Non-pigmented ciliary epithelial cell (primary cell): ENCODE measurements around the gene VRK2.
"Not testable (repeated sequence)": the region's sequence is repeated elsewhere in the genome, so short reads cannot be mapped to it uniquely, and the experiment has no call there.

Experiments used
- DNase-seq: peaks from one replicate; pipeline ENCODE4 v3.0.0-alpha.2; 2010; ENCODE audit warnings: low read depth

Gene VRK2

DNA sequence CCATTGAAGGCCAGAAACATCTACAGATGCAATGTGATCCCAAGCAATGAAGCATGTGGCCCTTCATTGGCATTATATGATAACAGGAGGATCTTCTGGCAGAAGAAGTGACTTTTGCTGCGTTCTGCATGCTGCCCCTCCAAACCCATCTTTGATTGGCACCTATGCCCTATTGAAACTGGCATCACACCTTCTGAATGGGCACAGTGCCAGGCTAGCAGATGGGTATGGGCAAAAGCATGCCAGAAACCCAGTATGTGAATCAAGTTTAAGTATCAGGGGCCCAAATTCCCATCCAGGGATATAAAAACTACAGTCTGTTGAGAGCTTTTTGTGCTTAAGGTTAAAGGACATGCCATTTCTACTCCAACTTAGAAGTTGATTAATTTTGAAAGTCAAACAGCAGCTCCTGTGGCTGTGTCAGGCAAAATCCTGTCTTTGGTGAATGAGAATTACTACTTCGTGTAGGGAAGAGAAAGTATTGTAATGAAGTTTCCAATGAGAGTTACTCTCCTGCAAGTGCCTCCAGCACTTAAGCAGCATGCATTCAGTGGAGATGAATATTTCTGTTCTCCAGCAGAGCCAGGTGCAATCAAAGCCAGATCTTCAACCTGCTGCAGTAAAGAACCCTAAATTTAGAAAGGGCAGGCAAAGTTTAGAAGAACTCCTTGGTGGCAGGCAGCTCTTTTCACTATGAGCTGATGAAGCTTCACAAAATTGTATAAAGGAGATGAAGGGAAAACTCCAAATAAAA, 8.6 kb downstream of the VRK2 start:
- DNase-seq = no peak

GRCh38 chr2:58056192-58056916, 9.7 kb downstream of the VRK2 start:
- DNase-seq = no peak

- no peak for DNase-seq
Measured at GRCh38 chr2:58057707-58058530, 11.3 kb downstream of the VRK2 start.

- DNase-seq = peak; percentile 28
Measured at GRCh38 chr2:58063641-58064040, 17.0 kb downstream of the VRK2 start.

DNA sequence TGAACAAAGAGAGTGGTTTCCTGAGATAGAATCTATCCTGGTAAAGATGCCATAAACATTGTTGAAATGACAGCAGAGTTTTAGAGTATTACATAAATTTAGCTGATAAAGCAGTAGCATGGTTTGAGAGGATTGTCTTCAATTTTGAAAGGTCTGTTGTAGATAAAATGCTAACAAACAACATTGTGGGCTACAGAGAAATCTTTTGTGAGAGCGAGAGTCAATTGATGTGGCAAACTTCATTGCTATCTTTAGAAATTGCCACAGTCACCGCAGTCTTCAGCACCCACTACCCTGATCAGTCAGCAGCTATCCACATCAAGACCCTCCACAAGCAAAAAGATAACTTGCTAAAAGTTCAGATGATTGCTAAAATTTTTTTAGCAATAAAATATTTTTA, 17.5 kb downstream of the VRK2 start:
- no peak for DNase-seq

GRCh38 chr2:58065248-58065647, 18.6 kb downstream of the VRK2 start:
- no peak for DNase-seq

DNA sequence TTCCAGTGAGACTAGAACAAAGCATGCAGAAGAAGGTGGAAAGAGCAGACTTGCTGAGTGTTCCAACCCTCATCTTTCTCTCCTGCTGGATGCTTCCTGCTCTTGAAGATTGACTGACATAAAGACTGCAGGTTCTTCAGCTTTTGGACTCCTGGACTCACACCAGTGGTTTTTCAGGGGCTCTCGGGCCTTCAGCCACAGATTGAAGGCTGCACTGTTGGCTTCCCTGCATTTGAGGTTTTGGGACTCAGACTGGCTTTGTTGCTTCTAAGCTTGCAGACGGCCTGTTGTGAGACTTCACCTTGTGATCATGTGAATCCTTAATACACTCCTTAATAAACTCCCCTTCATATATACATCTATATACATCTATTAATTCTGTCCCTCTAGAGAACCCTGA, 20.4 kb downstream of the VRK2 start:
- DNase-seq = no peak

DNA sequence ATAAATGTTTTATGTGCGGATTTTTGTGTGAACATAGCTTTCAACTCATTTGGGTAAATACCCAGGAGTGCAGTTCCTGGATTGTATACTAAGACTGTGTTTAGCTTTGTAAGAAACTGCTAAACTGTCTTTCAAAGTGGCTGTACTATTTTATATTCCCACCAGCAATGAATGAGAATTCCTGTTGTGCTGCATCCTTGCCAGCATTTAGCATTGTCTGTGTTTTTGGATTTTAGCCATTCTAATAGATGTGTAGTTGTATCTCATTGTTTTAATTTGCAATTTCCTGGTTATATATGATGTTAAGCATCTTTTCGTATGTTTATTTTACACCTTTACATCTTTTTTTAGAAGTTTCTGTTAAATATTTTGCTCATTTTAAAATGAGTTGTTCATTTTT, 24.2 kb downstream of the VRK2 start:
- DNase-seq = no peak

DNA sequence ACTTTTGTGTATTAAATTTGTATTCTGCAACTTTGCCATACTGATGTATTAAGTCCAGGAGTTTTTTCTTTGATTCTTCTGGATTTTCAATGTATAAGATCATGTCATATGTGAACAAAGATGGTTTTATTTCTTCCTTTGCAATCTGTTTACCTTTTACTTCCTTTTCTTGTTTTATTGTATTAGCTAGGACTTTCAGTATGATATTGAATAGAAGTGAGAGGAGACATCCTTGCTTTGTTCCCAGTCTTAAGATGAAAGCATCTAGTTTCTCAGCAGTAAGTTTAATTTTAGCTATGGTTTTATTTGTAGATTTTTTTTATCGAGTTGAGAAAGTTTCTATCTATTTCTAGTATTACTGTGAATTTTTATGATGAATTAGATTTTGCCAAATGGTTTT, 25.5 kb downstream of the VRK2 start:
- no peak for DNase-seq

- DNase-seq = no peak
Measured at GRCh38 chr2:58073008-58073407, 26.4 kb downstream of the VRK2 start.

GRCh38 chr2:58073751-58074150, 27.1 kb downstream of the VRK2 start:
- no peak for DNase-seq

- DNase-seq = no peak
Measured at GRCh38 chr2:58081000-58081399, 34.4 kb downstream of the VRK2 start.

DNA sequence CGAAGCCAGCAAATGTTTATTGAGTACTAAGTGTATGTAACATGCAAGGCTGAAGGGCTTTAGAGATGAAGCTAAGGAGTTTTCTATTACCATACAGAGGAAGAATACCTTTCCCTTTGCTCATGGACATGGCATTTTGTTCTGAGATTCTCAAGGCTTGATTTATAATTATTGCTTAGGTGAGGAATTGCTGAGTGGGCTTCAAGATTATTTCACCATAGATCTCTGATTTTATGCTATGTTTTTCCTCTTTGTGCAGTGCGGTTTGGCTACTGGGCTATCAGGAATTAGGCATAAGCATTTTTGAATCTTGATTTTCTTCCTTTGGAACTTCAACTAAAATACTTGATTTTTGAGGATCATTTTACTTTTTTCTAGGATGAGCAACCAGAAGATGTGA, 42.5 kb downstream of the VRK2 start:
- no peak for DNase-seq

DNA sequence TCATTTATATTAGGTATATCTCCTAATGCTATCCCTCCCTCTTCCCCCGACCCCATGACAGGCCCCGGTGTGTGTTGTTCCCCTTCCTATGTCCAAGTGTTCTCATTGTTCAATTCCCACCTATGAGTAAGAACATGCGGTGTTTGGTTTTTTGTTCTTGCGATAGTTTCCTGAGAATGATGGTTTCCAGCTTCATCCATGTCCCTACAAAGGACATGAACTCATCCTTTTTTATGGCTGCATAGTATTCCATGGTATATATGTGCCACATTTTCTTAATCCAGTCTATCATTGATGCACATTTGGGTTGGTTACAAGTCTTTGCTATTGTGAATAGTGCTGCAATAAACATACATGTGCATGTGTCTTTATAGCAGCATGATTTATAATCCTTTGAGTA, 46.2 kb downstream of the VRK2 start:
- not testable (repeated sequence) for DNase-seq

- DNase-seq = no peak
Measured at GRCh38 chr2:58097025-58097424, 50.4 kb downstream of the VRK2 start.

DNA sequence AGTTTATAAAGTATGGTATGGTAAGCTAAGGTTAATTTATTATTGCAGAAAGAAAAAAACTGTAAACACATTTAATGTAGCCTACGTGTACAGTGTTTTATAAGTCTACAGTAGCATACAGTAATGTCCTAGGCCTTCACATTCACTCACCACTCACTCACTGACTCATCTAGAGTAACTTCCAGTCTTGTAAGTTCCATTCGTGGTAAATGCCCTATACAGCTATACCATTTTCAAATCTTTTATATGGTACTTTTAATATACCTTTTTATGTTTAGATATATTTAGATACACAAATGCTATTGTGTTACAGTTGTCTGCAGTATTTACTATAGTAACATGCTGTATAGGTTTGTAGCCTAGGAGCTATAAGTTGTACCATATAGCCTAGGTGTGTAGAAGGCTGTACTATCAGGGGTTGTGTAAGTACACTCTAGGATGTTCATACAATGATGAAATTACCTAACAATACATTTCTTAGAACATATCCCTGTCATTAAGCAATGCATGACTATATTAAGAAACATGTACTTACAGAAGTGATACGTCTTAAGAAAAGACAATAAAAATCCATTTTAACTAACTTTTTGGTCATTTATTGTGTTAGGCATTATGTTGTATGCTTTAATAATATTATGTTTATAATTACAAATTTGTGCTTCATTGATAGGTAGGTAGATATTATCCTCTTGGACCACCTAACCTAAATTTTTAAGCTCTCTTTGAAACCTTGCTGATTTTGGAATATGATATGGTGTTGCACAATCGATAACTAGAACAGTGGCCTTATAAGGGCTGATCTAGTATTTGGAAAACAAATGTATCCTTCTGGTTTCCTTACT, 51.9 kb downstream of the VRK2 start:
- no peak for DNase-seq

GRCh38 chr2:58099096-58099769, 52.6 kb downstream of the VRK2 start:
- DNase-seq = no peak

DNA sequence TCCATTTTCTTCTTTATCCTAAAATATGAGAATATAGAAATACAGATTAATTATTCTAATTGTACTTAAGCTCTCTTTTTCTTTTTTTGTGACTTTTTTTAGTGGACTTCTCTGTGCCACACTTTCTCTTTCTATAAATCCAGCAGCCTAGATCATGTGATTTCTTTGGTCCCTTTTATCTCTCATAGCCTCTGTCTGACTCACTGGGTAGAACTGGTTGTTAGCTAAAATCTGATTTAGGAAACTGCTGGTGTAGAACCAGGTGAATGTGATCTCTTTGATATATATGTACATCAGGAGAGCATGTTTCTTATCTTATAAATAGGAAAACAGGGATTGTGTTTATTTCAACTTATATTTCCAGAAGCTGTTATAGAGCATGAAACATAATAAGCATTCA, 54.9 kb downstream of the VRK2 start:
- DNase-seq = no peak

DNA sequence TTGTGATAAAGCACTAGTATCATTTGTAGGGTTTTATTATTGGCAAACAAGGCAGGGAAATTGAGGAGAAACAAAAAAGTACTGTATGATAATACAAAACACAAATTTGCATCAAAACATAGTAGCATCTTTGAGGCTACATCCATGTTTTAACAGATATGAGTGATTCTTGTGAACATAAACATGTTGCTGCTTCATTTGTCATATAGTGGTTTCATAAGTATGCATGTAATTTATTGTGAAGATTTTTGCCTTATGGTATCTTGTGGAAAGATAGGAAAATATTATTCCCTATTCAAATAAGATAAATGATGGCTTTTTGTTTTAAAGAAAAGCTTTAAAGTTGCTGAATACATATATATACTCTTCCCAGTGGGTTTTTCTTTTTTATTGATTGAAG, 60.3 kb downstream of the VRK2 start:
- no peak for DNase-seq

- peak; percentile 68 for DNase-seq
Measured at GRCh38 chr2:58107803-58108710, 61.5 kb downstream of the VRK2 start.
